IPS-20b (cell line): ENCODE measurements around the gene PSAP.
A peak's percentile ranks its signal among the peaks of the same experiment; 100 is the strongest.
"Not testable (repeated sequence)": the region's sequence is repeated elsewhere in the genome, so short reads cannot be mapped to it uniquely, and the experiment has no call there.

Source experiments
- H3K27ac ChIP-seq: one replicate; pipeline ENCODE4 v1.5.1; 2013; ENCODE audit warnings: low read length
- H3K27me3 ChIP-seq: 2 replicates; pipeline ENCODE4 v1.6.1; 2013; ENCODE audit warnings: mild to moderate bottlenecking, low read length, inconsistent platforms; ENCODE audit not compliant: insufficient read depth
- H3K36me3 ChIP-seq: 2 replicates; pipeline ENCODE4 v1.6.1; 2013; ENCODE audit warnings: low read depth, mild to moderate bottlenecking, inconsistent platforms, low read length, moderate library complexity; ENCODE audit not compliant: insufficient read depth
- H3K4me1 ChIP-seq: 2 replicates; pipeline ENCODE4 v1.6.1; 2013; ENCODE audit warnings: mild to moderate bottlenecking, control low read depth, inconsistent platforms, low read length, moderate library complexity; ENCODE audit not compliant: insufficient read depth
- H3K4me3 ChIP-seq: 2 replicates; pipeline ENCODE4 v1.5.1; 2013; ENCODE audit warnings: mild to moderate bottlenecking, low read length, inconsistent platforms
- H3K9ac ChIP-seq: 2 replicates; pipeline ENCODE4 v1.6.1; 2013; ENCODE audit warnings: low read depth, mild to moderate bottlenecking, inconsistent platforms, low read length, moderate library complexity
- H3K9me3 ChIP-seq: 2 replicates; pipeline ENCODE4 v1.6.1; 2013; ENCODE audit warnings: mild to moderate bottlenecking, low read depth, low read length, inconsistent platforms; ENCODE audit not compliant: insufficient read depth

Gene PSAP

DNA sequence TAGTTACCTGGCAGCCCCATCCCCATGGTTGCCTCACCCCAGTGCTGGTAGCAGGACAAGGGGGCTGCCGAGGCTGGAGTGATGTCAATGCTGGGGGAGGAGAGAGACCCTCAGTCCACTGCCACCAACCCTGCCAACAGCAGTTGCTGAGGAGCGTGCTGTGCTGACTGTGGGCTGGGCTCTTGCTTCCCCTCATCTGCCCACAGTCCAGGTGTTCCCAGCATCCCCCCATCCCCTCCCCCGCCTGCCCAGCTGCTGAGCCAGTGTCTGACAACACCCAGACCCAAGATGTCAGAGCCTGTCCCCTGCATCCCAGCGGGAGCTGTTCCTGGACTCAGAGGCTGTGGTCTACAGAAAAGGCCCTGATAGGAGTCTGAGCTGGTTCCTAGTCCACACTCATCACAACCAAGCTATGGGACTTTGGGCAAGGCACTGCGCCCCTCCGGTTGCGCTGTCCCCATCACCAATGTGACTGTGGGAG lies 14.6 kb upstream of the PSAP start:
- Histone ChIP-seq H3K36me3 (no peaks in the 10 kb centered on the region), H3K4me1 (peaks cover 6% of the 10 kb centered on the region), H3K9ac (no peak overlapping the region), H3K27ac (no peak overlapping the region), H3K27me3 (no peaks in the 10 kb centered on the region), H3K4me3 (no peak overlapping the region), H3K9me3 (no peaks in the 10 kb centered on the region)

DNA sequence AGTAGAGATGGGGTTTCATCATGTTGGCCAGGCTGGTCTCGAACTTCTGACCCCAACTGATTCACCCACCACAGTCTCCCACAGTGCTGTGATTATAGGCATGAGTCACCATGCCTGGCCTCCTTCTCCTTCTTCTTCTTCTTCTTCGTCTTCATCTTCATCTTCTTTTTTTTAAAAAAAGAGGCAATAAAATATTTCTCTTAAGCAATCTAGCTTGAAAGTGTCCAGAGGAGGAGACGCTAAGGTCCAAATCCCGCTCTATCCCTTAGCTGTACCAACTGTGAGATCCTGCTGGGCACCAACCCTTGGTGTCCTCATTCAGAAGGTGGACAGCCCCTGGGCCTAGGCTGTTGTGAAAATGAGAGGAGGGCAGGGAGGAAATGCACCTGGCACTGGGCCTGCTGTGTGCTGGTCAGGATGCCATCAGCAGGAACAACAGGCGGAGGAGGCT lies 13.9 kb upstream of the PSAP start:
- H3K9ac ChIP-seq: no peak overlapping the region
- H3K27me3 ChIP-seq: no peaks in the 10 kb centered on the region
- H3K4me3 ChIP-seq: no peak overlapping the region
- no peaks in the 10 kb centered on the region for H3K36me3 ChIP-seq
- peaks cover 10% of the 10 kb centered on the region for H3K4me1 ChIP-seq
- no peak overlapping the region for H3K27ac ChIP-seq
- no peaks in the 10 kb centered on the region for H3K9me3 ChIP-seq

DNA sequence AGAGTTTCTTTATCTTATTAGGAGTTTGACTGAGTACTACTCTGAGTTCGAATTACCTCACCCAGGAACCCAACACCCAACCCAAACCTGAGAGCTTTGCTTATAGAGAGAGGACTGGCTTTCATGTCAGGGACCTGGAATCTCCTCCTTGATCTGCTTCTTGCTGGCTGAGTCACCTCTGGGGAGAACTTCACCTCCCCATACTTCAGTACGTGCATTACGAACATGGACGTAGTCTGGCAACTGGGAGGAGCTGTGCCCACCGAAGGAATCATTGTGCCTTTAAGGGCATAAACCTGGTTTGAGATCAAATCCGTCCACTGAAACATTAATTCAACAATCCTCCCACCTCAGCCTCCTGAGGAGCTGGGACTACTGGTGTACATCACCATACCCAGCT lies 12.2 kb upstream of the PSAP start:
- H3K4me1 ChIP-seq: peaks cover 10% of the 10 kb centered on the region
- H3K27ac ChIP-seq: no peak overlapping the region
- H3K9me3 ChIP-seq: no peaks in the 10 kb centered on the region
- no peak overlapping the region for H3K9ac ChIP-seq
- H3K27me3 ChIP-seq: no peaks in the 10 kb centered on the region
- no peaks in the 10 kb centered on the region for H3K36me3 ChIP-seq
- no peak overlapping the region for H3K4me3 ChIP-seq

DNA sequence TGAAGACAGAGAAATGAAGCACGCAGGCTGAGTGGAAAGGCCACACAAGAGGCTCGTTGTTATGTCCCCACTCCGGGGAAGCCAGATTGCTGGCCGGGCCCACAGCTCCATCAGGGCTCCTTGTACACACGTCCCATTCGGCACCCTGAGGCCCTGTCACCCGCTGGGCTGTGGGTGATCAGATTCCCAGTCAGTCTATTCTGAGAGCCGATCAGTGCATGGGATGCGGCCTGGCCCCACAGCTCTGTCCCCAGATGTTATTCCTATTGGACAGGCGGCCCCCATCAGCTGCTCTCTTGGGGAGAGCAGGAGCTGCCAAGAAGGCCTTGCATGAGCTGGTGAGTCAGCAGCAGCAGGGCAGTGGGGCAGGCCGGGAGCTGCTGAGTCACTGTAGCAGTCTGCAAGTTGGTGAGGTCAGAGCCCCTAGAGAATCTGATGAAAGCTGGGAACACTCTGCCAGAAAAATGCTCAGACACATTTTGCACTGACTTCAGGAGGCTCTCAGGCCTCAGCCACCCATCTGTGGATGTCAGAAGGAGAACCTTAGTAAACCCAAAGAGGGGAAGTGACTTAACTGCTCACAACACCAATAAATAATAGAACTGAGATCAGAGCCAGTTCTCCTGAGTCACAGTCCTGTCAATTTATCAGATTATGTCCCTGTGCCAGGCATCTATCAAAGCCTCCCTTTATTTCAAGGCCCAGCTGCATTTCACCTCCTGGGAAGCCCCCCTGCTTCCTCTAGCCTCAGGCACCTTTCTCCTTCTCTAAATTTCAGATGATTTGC lies 9.4 kb upstream of the PSAP start:
- peak overlapping the region; percentile 18 for H3K27ac ChIP-seq
- peak overlapping the region; percentile 56; the same call in 1 of the 2 replicates for H3K9ac ChIP-seq
- H3K4me3 ChIP-seq: no peak overlapping the region
- no peaks in the 10 kb centered on the region for H3K27me3 ChIP-seq
- H3K36me3 ChIP-seq: no peaks in the 10 kb centered on the region
- peaks cover 10% of the 10 kb centered on the region for H3K4me1 ChIP-seq
- no peaks in the 10 kb centered on the region for H3K9me3 ChIP-seq

DNA sequence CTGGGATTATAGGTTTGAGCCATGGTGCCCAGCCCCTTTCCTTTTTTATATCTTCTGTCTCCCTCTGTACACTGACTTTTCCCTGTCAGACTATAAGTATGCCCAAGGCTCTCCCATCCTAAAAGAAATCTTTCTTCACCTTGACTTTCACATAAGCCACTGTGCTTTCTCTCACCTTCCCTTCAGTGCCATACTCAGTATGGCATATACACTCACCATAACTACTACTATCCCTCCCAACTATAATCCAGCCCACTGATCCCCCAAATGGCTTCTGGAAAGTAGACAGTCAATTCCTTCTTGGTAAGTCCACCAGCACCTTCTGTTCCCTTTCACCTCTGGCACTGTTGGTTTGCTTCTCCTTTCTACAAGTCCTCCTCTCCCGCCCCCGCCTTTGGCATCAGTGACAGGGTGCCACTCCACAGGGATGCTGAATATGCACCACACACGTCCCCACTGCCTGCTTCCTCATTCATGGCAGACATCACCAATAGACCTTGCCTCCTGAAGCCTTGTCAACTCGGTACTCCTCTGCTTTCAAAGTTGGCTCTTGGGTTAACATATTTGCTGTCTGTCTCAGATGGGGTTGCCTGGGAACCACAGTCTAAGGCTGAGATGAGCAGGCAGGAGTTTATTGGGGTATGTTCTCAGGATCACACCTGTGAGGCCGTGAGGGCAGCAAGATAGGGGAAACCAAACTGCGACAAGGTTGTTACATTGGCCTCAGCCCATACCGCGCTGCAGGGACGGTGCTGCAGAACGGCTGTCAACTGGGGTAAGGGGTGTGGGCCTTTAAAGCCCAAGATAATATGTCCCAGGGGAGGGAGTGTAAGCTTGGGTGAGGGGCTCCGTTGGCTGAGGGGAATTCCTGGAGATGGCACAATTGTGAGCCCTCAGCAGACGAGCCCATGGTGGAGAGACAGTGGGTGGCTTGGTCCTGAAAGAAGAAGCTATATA lies 7.2 kb upstream of the PSAP start:
- no peaks in the 10 kb centered on the region for H3K36me3 ChIP-seq
- H3K27ac ChIP-seq: no peak overlapping the region
- no peaks in the 10 kb centered on the region for H3K27me3 ChIP-seq
- H3K9ac ChIP-seq: no peak overlapping the region
- no peak overlapping the region for H3K4me3 ChIP-seq
- H3K4me1 ChIP-seq: peaks cover 10% of the 10 kb centered on the region
- H3K9me3 ChIP-seq: no peaks in the 10 kb centered on the region

DNA sequence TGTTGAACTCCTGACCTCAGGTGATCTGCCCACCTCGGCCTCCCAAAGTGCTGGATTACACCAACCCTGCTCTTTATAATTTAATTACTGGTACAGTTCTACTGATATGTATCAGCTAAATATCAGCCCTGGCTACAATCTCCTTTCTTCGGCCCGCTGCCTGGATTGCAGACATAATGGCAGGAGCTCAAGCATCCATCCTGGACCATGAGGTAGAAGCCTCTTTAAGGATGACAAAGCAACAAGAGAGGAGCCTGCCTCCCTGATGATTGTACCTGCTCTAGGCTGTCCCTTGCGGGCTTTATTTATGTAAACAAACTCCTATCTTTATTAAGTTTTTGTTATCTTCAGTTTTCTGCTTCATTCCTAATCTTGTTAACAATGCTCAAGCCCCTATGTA lies 5.6 kb upstream of the PSAP start:
- Histone ChIP-seq H3K9me3 (no peaks in the 10 kb centered on the region), H3K9ac (no peak overlapping the region), H3K36me3 (no peaks in the 10 kb centered on the region), H3K27ac (no peak overlapping the region), H3K27me3 (no peaks in the 10 kb centered on the region), H3K4me1 (peaks cover 10% of the 10 kb centered on the region), H3K4me3 (no peak overlapping the region)

DNA sequence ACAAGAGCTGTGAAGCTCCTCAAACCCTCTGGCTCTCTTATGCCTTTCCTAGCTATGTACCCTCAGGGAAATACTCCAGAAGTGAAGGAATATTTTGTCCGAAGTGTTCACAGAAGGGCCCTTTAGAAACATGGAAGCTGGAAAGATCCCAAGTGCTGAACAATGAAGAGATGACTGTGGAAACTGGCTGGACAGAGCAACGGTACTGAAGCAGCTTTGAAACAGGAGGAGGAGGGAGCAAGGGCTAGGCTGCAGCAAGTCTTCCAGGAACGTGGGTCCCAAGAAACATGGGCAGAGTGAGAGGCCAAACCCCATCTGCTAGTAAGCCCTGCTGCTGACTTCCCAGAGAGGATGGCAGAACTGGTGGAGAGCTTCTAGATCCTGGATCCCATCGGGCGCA lies 3.0 kb upstream of the PSAP start:
- Histone ChIP-seq H3K4me1 (no peaks in the 10 kb centered on the region), H3K4me3 (no peak overlapping the region), H3K27ac (no peak overlapping the region), H3K9ac (no peak overlapping the region), H3K36me3 (no peaks in the 10 kb centered on the region), H3K27me3 (no peaks in the 10 kb centered on the region), H3K9me3 (no peaks in the 10 kb centered on the region)

DNA sequence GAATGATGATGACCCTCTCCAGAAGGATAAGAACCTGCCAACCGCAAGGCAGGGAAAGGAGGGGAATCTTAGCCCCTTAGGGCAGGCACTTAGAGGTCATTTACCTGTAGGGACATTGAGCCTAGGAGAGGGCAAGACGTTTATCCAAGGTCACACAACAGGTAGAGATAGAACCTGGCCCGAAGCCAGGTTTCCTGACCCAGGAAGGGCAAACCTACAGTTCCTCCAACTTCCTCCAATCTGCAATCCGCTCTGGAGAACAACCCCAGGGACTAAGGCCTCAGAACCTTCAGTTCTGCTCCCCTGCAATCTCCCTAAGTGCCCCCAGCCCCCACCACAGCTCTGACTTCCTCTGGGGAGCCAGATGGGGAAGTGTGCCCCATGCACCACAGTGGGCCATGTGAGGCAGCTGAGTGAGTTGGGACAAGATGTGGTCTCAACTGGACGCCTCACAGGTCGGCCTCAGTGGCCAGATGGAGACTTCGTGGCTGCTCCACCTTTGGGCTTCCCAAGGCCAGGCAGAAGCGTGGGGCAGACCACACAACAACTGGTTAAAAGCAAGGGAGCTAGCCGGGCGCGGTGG lies 1.4 kb upstream of the PSAP start:
- Histone ChIP-seq H3K27ac (no peak overlapping the region), H3K4me1 (peaks cover 5% of the 10 kb centered on the region; the same call in 1 of the 2 replicates), H3K27me3 (no peaks in the 10 kb centered on the region), H3K9ac (no peak overlapping the region), H3K36me3 (0 out of 2 replicates have a peak, but pooled peaks cover 4% of the 10 kb centered on the region), H3K9me3 (no peaks in the 10 kb centered on the region), H3K4me3 (no peak overlapping the region)

DNA sequence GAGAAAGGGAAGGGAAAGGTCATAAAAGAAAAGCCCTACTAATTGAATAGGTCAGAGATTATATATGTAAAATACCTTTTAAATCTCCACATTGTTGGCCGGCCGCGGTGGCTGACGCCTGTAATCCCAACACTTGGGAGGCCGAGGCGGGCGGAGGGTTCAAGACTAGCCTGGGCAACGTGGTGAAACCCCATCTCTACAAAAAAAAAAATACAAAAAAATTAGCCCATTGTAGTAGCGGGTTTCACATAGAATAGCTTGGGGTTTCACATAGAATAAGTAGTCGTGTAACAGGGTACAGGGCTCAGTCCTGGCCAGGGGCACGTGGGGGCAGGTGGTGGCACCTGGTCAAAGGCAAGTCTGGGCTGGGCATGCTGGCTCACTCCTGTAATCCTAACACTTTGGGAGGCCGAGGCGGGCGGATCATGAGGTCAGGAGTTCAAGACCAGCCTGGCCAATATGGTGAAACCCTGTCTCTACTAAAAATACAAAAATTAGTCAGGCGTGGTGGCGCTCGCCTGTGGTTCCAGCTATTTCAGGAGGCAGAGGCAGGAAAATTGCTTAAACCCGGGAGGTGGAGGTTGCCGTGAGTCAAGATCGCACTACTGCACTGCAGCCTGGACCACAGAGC lies 529 bp upstream of the PSAP start:
- H3K4me1 ChIP-seq, H3K27me3 ChIP-seq, H3K9me3 ChIP-seq, H3K27ac ChIP-seq, H3K36me3 ChIP-seq: not testable (repeated sequence)
- H3K9ac ChIP-seq: peak overlapping the region; percentile 92; the same call in 1 of the 2 replicates
- H3K4me3 ChIP-seq: peak overlapping the region; percentile 93; the same call in 1 of the 2 replicates

DNA sequence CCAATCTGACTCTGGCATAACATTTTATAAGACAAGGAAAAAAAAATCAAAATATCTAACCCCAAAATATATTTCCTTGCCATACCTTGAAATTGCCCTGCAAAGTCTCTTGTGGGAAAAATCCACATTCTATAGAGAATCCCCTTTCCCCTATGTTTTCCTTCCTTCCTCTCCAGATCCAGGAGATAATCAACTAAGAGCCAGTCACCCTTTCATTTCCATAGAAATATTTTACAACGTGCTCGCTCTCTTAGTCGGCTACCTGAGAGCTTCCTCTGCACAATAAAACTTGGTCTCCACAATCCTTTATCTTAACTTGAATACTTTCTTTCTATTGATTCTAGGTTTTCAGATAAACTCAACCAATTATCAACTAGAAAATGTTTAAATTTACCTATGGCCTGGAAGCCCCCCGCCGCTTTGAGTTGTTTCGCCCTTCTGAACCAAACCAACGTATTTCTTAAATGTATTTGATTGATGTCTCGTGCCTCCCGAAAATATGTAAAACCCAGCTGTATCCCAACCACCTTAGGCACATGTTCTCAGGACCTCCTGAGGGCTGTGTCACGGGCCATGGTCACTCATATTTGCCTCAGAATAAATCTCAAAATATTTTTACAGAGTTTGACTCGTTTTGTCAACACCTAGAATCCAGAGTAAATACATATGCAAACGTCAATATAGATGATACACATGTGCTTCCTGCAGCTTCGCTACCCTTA lies 869 bp downstream of the PSAP start:
- peaks cover 5% of the 10 kb centered on the region; the same call in 1 of the 2 replicates for H3K4me1 ChIP-seq
- no peaks in the 10 kb centered on the region for H3K9me3 ChIP-seq
- peak overlapping the region; percentile 36 for H3K27ac ChIP-seq

More for the DNA sequence above, 869 bp downstream of the PSAP start:
- Histone ChIP-seq H3K27me3 (no peaks in the 10 kb centered on the region), H3K36me3 (0 out of 2 replicates have a peak, but pooled peaks cover 4% of the 10 kb centered on the region), H3K9ac (peak overlapping the region; percentile 92), H3K4me3 (peak overlapping the region; percentile 93)
